A673 (cell line): ENCODE measurements around the gene PARD3.

Experiments
- EZH2 ChIP-seq: fragments of 200-600 bp; sonication (generic); IDR thresholded peaks from 2 replicates; pipeline ENCODE4 v1.6.1; 2017; ENCODE audit warnings: borderline replicate concordance, low read depth, mild to moderate bottlenecking, mixed read lengths, antibody characterized with exemption, low read length; ENCODE audit not compliant: poor library complexity, severe bottlenecking
- TF ChIP-seq, protein P1 (sequence below): fragments of 300-800, 200-600 bp; sonication (generic); conservative IDR thresholded peaks from 2 replicates; pipeline ENCODE4 v1.5.1; 2017; ENCODE audit warnings: low read depth, mild to moderate bottlenecking, antibody characterized with exemption, low read length, moderate library complexity, mixed read lengths

DNA sequence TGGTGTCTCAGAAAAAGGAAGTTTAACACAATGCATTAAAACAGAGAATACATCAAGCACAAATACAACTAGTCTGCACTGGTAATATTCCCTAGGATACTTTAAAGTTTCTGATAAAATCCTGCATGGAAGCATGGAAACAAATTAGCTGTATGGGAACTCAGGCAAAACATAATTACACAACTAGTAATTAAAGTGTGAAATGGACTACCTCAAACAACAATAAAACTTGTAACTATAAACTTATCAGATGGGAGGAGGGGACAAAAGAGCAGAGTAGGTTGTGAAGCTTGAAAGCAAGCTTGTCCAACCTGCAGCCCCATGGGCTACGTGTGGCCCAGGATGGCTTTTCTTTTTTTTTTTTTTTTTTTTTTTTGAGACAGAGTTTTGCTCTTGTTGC is 98.9 kb downstream of the PARD3 start:
- TF ChIP-seq EZH2 = no peak
- TF ChIP-seq, protein P1, sequence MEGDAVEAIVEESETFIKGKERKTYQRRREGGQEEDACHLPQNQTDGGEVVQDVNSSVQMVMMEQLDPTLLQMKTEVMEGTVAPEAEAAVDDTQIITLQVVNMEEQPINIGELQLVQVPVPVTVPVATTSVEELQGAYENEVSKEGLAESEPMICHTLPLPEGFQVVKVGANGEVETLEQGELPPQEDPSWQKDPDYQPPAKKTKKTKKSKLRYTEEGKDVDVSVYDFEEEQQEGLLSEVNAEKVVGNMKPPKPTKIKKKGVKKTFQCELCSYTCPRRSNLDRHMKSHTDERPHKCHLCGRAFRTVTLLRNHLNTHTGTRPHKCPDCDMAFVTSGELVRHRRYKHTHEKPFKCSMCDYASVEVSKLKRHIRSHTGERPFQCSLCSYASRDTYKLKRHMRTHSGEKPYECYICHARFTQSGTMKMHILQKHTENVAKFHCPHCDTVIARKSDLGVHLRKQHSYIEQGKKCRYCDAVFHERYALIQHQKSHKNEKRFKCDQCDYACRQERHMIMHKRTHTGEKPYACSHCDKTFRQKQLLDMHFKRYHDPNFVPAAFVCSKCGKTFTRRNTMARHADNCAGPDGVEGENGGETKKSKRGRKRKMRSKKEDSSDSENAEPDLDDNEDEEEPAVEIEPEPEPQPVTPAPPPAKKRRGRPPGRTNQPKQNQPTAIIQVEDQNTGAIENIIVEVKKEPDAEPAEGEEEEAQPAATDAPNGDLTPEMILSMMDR = no peak
